GM10847 (cell line): ENCODE data around the gene TMEM108.

Experiments
- POLR2A ChIP-seq: IDR thresholded peaks from 2 replicates; pipeline ENCODE4 v1.6.1; 2011; ENCODE audit not compliant: insufficient read length; ENCODE audit errors: extremely low read depth

Gene TMEM108

GRCh38 chr3:133092681-133093080 is 54.5 kb downstream of the TMEM108 start:
- no peak for TF ChIP-seq POLR2A

GRCh38 chr3:133093366-133093765 is 55.2 kb downstream of the TMEM108 start:
- no peak for TF ChIP-seq POLR2A

- TF ChIP-seq POLR2A: no peak
Observed at GRCh38 chr3:133096900-133097613, 58.9 kb downstream of the TMEM108 start.

- TF ChIP-seq POLR2A: no peak
Observed at GRCh38 chr3:133103706-133104105, 65.5 kb downstream of the TMEM108 start.

- TF ChIP-seq POLR2A: no peak
Observed at GRCh38 chr3:133106169-133106568, 68.0 kb downstream of the TMEM108 start.

GRCh38 chr3:133112666-133113065 is 74.5 kb downstream of the TMEM108 start:
- TF ChIP-seq POLR2A: no peak

GRCh38 chr3:133113526-133113925 is 75.3 kb downstream of the TMEM108 start:
- no peak for TF ChIP-seq POLR2A

GRCh38 chr3:133113927-133114597 is 75.9 kb downstream of the TMEM108 start:
- no peak for TF ChIP-seq POLR2A

GRCh38 chr3:133115176-133115575 is 77.0 kb downstream of the TMEM108 start:
- TF ChIP-seq POLR2A: no peak

- no peak for TF ChIP-seq POLR2A
Observed at GRCh38 chr3:133117342-133117741, 79.2 kb downstream of the TMEM108 start.

- TF ChIP-seq POLR2A: no peak
Observed at GRCh38 chr3:133119176-133119575, 81.0 kb downstream of the TMEM108 start.

GRCh38 chr3:133121450-133121849 is 83.3 kb downstream of the TMEM108 start:
- no peak for TF ChIP-seq POLR2A

- no peak for TF ChIP-seq POLR2A
Observed at GRCh38 chr3:133123636-133124035, 85.4 kb downstream of the TMEM108 start.

GRCh38 chr3:133124511-133124910 is 86.3 kb downstream of the TMEM108 start:
- TF ChIP-seq POLR2A: no peak

GRCh38 chr3:133125171-133125570 is 87.0 kb downstream of the TMEM108 start:
- TF ChIP-seq POLR2A: no peak

GRCh38 chr3:133125802-133126201 is 87.6 kb downstream of the TMEM108 start:
- no peak for TF ChIP-seq POLR2A

GRCh38 chr3:133127381-133127780 is 89.2 kb downstream of the TMEM108 start:
- no peak for TF ChIP-seq POLR2A
